GM21447 (cell line): ENCODE data around the gene FLT3LG.
"Not testable (repeated sequence)": the region's sequence is repeated elsewhere in the genome, so short reads cannot be mapped to it uniquely, and the experiment has no call there.

Experiments
- ATAC-seq: cut with Tn5 transposase; IDR thresholded peaks from one replicate; pipeline ENCODE4 v1.9.1; 2021; ENCODE audit not compliant: unreplicated experiment

Gene FLT3LG

DNA sequence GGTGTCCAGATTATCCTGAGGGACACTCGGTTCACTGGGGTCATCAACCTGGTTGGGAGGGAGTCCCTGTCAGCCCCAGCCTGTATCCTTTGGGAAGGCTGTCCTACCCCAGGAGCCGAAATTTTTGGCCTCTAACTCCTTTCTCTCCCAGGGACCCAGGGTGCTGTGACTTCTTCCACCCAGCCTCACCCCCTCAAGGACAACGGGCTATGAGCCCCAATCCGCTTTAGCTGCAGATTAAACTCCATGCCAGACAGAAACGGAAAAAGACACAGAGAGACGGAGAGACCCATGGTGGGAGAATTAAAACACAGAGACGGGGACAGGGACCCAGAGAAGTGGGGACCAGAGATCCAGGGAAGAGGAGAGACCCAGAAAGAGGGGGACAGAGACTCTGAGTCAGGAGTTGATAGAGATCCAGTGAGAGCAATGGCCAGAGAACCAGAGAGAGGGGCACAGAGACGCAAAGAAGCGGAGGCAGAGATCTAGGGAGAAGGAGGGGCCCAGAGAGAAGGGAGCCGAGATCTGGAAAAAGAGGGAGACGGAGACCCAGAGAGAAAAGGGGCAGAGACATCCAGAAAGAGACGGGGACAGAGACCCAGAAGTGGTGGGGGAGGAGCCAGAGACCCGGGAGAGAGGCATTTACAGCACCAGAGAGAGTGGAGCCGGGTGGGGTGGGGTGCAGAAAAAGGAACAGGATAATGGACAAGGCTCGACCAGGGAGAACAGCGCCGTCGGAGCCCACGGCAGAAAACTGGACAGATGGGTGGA is 33.4 kb upstream of the FLT3LG start:
- ATAC-seq, result no peak

DNA sequence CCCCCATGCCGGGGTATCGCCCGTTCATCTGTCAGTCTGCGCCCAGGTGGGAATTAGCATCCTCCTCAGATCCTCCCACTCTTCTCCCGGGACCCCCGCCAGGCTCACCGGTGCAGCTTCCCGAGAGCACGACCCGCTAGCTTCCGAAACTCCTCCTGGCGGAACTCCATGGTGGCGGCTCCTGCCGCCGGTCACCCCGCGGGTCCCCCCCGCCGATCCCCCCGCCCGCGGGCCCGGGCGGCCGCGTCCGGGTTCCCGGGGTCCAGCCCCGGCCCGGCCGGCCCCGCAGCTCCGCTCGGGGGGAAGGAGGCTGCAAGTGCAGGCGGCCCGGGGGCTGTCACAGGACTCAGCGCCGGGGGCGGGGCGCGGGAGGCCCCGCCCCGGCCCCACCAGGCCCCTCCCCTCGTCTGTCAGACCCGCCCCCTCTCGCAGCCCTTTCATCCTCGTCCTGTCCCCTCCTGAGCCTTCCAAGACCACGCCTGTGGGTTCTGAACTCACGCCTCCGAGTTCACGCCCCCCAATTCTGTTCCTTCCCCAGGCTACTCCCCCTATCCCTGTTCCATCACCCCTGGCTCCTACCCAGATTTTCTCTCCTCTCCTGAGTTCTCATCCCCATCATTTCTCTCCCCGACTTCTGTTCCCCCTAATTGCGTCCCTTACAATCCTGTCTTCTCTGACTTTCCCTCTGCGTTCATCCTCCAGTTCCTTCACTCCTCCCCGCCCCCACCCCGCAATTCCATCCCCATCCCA is 32.6 kb upstream of the FLT3LG start, which contains the start of gene SLC17A7:
Gene SLC17A7, minus strand, starts transcription at position 318 of the 750 bp plus-strand sequence. Its CDS starts 148 bp downstream, at position 170.
- no peak for ATAC-seq

- no peak for ATAC-seq
Measured at GRCh38 chr19:49441960-49442350, 32.1 kb upstream of the FLT3LG start.

DNA sequence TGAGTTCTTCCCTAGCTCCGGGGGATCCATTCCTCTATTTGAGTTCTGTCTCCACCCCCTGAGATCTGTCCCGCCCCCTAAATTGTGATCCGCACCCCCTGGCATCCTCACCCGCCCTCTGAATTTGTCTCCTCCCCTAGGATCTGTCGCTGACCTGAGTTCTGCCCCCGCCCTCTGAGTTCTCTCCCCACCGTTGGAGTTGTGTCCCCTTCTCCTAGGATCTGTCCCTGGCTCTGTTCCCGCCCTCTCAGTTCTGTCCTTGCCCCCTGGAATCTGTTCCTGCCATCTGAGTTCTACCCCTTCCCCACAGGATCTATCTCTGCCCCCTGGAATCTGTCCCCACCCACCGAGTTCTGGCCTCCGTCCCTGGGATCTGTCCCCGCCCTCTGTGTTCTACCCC is 31.7 kb upstream of the FLT3LG start:
- ATAC-seq, result no peak

DNA sequence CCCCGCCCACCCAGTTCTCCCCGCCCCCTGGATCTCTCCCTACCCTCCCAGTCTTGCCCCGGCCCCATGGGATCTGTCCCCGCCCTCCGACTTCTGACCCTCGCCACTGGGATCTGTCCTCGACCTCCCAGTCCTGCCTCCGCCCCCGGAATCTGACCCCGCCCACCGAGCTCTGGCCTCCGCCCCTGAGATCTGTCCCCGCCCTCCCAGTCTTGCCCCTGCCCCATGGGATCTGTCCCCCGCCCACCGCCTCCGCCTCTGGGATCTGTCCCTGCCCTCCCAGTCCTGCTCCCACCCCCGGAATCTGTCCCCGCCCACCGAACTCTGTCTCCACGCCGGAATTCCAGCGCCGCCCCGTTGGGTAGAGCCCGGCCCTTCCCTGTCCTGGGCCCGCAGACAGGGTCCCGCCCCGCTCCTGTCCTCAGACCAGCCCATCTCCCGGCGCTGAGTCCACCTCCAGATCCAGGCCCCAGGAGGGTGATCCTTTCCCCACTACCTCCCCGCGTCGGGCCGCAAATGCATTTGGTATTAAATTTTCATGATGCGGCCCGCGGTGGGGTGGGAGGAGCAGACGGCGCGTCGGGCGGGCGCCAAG is 31.1 kb upstream of the FLT3LG start:
- ATAC-seq, result peak; percentile 1

DNA sequence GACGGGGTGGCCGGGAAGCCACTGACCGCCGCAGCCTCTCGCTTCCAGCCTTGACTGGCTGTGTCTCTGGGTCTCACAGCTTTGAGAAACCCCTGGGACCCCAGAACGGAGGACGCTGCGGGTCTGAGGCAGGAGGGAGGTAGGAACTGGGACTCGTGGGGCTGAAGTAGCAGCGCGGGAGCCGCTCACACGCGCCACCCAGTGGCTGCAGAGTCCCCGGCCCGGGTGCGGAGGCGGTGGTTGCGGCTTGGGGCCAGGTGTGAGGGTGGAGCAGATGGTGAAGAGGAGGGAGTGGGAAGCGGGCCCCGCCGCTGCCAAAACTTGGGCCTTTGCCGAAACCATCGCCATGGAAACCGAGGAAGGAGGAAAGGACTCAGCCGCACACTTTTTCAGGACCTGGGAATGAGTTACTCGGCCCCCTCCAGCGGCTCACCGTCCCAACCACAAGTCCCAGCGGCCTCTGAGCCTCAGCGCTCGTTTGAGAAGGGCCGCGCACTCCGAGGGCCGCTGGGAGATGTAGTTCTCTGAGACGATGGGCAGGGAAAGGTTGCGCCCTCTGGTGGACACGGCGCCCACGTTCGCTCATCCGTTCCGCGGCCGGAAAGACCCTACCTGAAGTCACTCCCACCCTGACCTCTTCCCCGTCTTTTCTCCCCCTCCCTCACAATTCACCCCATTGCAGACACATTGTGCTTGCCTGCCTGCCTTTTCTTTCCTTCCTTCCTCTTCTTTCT is 30.5 kb upstream of the FLT3LG start:
- peak; percentile 77 for ATAC-seq

- not testable (repeated sequence) for ATAC-seq
Measured at GRCh38 chr19:49444100-49444700, 29.8 kb upstream of the FLT3LG start.

- ATAC-seq, result no peak
Measured at GRCh38 chr19:49445997-49446396, 28.0 kb upstream of the FLT3LG start.

DNA sequence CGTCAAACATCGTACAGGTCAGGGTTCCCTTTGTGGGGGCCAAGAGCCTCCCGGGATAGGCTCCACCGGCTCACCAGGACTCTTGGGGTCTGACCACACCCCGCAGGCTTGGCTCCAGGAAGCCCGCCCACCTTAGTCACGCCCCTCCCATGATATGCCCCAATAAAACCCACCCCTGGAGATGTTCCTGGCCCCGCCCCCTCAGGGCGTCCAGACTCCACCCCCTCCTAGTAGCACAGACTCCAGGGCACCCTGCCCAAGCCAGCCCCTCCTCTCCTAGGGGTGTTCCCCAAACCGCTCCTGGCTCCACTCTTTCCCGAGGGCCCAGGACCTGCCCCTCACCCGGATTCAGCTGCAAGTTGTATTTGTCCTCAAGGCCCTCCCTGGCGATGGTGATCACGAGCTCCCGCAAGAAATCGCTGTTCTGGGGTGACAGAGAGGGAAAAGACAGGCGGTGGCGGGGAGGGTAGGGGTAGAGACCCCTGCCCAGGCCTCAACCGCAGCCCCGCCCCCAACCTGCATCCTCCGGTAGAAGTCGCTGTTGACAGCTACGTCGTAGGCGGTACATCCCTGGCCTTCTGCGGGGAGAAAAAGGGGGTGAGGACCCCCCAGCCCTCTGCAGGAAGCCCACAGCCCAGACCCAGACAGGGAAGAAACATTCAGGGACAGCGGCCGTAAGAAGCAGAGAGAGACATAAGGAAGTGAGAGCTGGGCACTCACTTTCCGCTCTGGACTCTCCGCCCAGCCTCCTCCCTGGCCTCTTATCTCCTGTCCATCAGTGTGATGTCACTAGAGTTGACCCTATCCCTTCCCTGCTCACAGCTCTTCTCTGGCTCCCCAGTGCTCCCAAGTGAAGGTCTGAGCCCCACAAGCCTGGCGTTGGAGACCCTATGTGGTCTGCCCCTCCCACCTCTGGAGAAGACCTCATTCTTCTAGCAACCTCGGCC is 26.3 kb upstream of the FLT3LG start:
- ATAC-seq, result no peak

GRCh38 chr19:49448432-49448786 is 25.6 kb upstream of the FLT3LG start:
- no peak for ATAC-seq

GRCh38 chr19:49450405-49450804 is 23.6 kb upstream of the FLT3LG start:
- ATAC-seq, result no peak

- peak; percentile 49 for ATAC-seq
Measured at GRCh38 chr19:49451430-49452181, 22.4 kb upstream of the FLT3LG start, which contains the start of gene PIH1D1. Gene PIH1D1 (minus strand): TSS chr19:49451814. CDS start chr19:49451574, 240 bp downstream.

GRCh38 chr19:49453013-49453756 is 20.8 kb upstream of the FLT3LG start, which contains the start of gene ALDH16A1:
Gene ALDH16A1 (plus strand): TSS chr19:49453225. CDS start chr19:49453332, 107 bp downstream.
- ATAC-seq, result peak; percentile 79

- ATAC-seq, result no peak
Measured at GRCh38 chr19:49453757-49454240, 20.2 kb upstream of the FLT3LG start.

GRCh38 chr19:49455773-49456172 is 18.2 kb upstream of the FLT3LG start:
- no peak for ATAC-seq

- no peak for ATAC-seq
Measured at GRCh38 chr19:49456326-49456725, 17.7 kb upstream of the FLT3LG start.

DNA sequence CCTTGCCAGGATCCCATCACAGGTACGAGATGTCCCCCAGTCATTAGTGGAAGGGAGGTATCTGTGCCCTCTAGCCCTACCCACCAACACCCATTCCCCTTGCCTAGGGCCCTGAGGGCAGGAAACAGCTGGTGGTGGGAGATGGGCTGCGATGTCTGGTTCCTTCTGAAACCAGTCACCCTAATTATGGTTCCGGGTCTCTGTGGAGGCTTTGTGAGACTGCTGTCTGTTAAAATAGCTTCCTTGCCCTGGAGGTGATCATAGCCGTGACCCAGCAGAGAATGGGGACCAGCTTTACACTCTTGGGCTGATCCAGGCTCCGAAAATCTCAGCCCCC is 15.5 kb upstream of the FLT3LG start:
- no peak for ATAC-seq

DNA sequence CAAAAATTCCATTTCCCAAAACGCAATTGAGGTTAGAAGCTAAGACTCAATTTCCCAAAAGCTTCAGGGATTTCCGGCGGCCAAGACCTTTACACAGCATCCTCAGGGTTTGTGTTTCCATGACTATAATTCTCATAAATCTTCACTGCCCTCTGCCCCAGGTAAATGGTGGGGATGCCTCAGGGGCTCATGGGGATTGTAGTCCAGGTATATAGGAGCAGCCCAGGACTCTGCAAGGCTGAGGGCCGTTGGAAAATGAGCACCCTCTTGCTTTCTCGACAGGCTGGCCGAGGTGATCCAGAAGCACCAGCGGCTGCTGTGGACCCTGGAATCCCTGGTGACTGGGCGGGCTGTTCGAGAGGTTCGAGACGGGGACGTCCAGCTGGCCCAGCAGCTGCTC is 14.6 kb upstream of the FLT3LG start:
- ATAC-seq, result no peak
